CD4-positive, alpha-beta T cell treated with Interleukin-10 for 1 hour (primary cell): ENCODE results near the gene BCAS3.

Experiments
- DNase-seq: peaks from one replicate; pipeline ENCODE4 v3.0.0-alpha.2; 2020

BCAS3 gene

GRCh38 chr17:61211236-61211635 is 533.6 kb downstream of the BCAS3 start:
- DNase-seq = no peak

- no peak for DNase-seq
Measured at GRCh38 chr17:61212655-61213054, 535.0 kb downstream of the BCAS3 start.

DNA sequence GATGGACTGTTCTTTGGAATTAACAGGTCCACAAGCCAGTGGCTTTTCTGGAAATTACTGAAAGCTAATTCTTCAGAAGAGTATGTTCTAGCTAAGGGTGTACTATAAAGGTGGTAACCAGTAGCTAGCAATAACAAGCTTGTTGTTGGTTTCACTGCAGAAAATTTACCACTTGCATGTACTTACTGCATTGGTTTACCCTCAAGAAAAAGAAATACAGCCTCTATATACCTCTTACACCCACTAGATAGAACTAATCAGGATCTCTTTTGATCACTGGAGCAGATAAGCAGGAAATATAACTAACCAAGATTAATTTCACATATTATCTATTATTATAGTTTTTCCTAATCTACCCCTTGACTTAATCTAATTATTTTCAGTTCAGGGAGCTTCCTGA is 537.1 kb downstream of the BCAS3 start:
- no peak for DNase-seq

GRCh38 chr17:61216066-61216465 is 538.4 kb downstream of the BCAS3 start:
- no peak for DNase-seq

DNA sequence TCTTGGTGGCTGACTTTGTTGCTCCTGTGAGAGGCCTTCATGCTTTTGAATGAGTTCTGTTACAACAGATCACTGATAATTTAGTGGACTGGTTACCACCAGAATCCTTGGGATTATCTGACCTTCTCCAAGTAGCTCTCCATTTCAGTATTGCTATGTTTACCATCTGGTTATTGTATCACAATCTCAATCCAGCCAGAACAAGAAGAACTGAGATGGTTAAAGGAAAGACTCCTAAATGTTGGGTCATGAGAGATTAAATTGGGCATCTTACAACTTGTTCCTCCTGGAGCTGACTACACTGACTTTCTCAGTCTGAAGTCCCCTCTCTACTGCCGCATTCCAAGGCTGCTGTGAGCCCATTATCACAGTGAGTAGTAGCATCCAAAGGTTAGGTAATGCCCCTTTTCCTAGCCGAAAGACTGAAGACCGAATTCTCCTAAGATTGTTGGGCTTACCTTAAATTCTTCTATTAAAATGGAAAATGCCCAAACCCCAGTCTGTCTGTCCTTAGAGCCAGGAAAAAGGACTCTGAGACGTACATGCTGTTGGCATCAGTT is 540.3 kb downstream of the BCAS3 start:
- DNase-seq = no peak

GRCh38 chr17:61218438-61218837 is 540.8 kb downstream of the BCAS3 start:
- DNase-seq = no peak

GRCh38 chr17:61219460-61219859 is 541.8 kb downstream of the BCAS3 start:
- DNase-seq = no peak

DNA sequence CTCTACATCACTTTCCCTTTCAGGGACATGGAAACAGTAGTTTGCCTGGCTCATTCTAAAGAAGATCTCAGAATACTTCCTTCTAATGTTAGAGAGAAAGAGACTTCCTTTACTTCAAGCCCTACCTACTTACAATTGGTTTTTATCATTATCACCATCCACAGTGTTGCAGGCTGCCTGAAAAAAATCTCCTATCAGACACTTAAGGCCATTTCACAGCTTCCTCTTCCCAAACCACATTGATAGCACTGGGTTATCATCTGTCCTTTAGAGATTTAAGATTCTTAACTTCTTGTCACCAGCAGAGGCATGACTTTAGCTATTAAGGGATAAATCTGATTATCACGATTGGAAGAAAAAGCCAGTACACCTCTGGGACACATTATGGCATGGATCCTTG is 543.5 kb downstream of the BCAS3 start:
- no peak for DNase-seq

GRCh38 chr17:61221597-61222471 is 544.2 kb downstream of the BCAS3 start:
- peak; percentile 39 for DNase-seq

DNA sequence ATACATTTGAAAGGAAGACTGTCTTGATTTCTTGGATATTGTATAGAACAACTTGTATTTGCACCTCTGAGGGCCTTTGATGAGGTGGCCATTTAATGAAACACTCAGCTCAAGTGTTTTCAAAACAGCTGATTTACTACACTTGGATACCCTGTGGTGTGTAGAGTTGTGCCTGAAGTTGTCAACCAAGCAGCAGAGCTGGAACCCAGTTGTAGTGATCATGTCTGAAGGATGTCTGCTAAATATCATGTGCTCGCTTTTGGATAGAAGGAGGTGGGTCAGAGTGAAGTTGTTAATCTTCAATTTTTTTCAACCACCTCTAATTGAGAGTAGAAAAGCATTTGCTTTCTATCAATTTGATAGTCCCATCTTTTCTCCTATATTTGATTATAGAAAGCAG is 546.1 kb downstream of the BCAS3 start:
- no peak for DNase-seq

- no peak for DNase-seq
Measured at GRCh38 chr17:61225178-61225882, 547.7 kb downstream of the BCAS3 start.

- DNase-seq = no peak
Measured at GRCh38 chr17:61227866-61228265, 550.2 kb downstream of the BCAS3 start.

- no peak for DNase-seq
Measured at GRCh38 chr17:61230461-61230860, 552.8 kb downstream of the BCAS3 start.

- DNase-seq = no peak
Measured at GRCh38 chr17:61230972-61231820, 553.5 kb downstream of the BCAS3 start.

DNA sequence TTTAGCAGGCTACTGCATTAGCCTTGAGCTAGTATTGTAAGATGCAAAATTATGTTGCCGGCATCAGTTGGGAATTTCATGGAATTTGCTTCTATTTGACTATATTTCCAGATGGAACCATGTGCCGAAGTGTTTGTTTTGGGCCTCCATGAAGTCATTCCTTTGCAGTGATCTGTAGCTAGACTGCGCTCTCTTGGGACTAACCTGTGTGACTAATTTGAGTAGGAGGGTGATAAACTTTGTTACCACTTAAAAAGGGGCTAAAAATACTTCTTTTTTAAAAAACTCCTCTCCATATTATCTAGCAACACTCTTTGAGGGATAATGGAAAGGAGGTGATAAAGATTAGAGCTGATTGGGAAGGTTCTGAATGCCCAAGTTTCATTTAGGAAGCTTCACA is 555.2 kb downstream of the BCAS3 start:
- DNase-seq = no peak

DNA sequence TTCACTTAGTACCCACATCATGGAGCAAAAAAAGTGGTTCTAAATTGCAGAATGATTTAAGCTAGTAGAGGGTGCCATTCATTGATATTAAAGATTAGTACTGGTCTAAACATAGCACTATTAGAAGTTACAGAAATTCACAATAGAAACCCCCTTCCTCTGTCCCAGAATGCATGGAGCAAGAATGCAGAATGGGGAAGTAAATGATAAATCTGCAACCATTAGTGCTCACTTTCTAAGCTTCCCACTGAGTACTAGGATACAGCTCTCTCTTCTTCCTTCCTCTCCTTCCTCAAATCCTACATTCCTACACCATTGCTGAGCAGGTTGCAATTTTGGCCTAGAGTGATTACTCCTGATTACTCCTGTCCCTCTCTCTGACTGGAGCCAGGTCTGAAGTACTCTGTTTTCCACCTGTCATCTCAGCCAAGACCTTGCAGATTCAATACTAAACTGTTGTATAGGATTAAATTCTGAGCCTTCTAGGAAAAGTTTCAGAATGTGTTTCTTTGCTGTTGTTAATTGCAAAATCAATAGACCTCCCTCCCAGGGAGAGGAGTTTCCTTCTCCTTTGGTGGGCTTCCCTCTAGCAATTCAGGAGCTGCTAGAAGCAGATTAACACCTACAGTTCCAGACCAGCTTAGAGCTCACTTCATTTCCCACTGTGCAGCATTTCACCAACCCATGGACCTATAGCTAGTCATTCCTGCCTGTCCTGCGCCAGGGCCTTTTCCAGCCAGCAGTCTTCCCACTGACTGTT is 556.5 kb downstream of the BCAS3 start:
- no peak for DNase-seq

- no peak for DNase-seq
Measured at GRCh38 chr17:61235001-61235826, 557.6 kb downstream of the BCAS3 start.

- DNase-seq = no peak
Measured at GRCh38 chr17:61235827-61236197, 558.2 kb downstream of the BCAS3 start.

GRCh38 chr17:61237275-61237674 is 559.6 kb downstream of the BCAS3 start:
- no peak for DNase-seq

DNA sequence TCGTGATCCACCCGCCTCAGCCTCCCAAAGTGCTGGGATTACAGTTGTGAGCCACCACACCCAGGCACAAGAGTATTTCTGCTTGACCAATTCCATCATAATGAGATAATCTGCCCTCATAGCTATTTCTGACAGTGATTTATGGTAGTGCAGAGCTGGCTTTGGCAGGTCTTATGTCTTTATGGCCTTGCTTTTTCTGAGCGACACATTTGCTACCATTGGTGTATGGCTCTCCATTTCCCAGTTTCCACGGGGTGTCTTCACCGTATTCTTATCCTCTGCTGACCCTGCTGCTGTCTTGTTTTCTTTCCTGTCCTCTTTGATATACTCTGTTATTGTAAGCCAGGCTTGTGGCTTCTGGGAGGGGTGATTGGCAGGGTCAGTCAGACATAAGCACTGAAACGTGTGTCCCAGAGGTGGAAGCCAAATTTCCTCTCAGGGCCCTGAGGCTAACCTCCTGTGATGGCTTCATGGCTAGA is 560.8 kb downstream of the BCAS3 start:
- no peak for DNase-seq

- DNase-seq = no peak
Measured at GRCh38 chr17:61239327-61239726, 561.7 kb downstream of the BCAS3 start.
